NOMO-1 treated with DMSO at 0.1 percent for 48 hours (cell line): ENCODE data around the gene NLRP3.

Experiments used
- DNase-seq: peaks from one replicate; lab custom pipeline; 2025; ENCODE audit not compliant: unreplicated experiment; lab: John Stamatoyannopoulos, UW

Gene NLRP3

GRCh38 chr1:247435759-247436147 is 19.8 kb downstream of the NLRP3 start:
- DNase-seq = no peak

- peak; percentile 33 for DNase-seq
Observed at GRCh38 chr1:247437551-247438505, 21.9 kb downstream of the NLRP3 start.

GRCh38 chr1:247440001-247440620 is 24.1 kb downstream of the NLRP3 start:
- DNase-seq = peak; percentile 12

- DNase-seq = peak; percentile 13
Observed at GRCh38 chr1:247441606-247442005, 25.6 kb downstream of the NLRP3 start.

GRCh38 chr1:247442164-247442563 is 26.2 kb downstream of the NLRP3 start:
- DNase-seq = no peak

- DNase-seq = no peak
Observed at GRCh38 chr1:247443641-247444040, 27.7 kb downstream of the NLRP3 start.

GRCh38 chr1:247444571-247444970 is 28.6 kb downstream of the NLRP3 start:
- no peak for DNase-seq

GRCh38 chr1:247445526-247446356 is 29.8 kb downstream of the NLRP3 start:
- peak; percentile 70 for DNase-seq

GRCh38 chr1:247447162-247447909 is 31.4 kb downstream of the NLRP3 start:
- no peak for DNase-seq

GRCh38 chr1:247448107-247448791 is 32.3 kb downstream of the NLRP3 start:
- DNase-seq = no peak

GRCh38 chr1:247451388-247452010 is 35.5 kb downstream of the NLRP3 start:
- DNase-seq = no peak

GRCh38 chr1:247452447-247453039 is 36.6 kb downstream of the NLRP3 start:
- no peak for DNase-seq

GRCh38 chr1:247453245-247453644 is 37.3 kb downstream of the NLRP3 start:
- peak; percentile 51 for DNase-seq

GRCh38 chr1:247453997-247454396 is 38.0 kb downstream of the NLRP3 start:
- no peak for DNase-seq

GRCh38 chr1:247456021-247456420 is 40.0 kb downstream of the NLRP3 start:
- DNase-seq = peak; percentile 71

GRCh38 chr1:247456914-247457639 is 41.1 kb downstream of the NLRP3 start:
- no peak for DNase-seq

- DNase-seq = no peak
Observed at GRCh38 chr1:247459507-247459906, 43.5 kb downstream of the NLRP3 start.

- DNase-seq = peak; percentile 31
Observed at GRCh38 chr1:247465796-247466195, 49.8 kb downstream of the NLRP3 start.

GRCh38 chr1:247467129-247467528 is 51.2 kb downstream of the NLRP3 start:
- peak; percentile 29 for DNase-seq
